Measurements from ENCODE around the gene ERC2.

GRCh38 chr3:55719508-55719907, 748.8 kb downstream of the ERC2 start:
- no peak for TF ChIP-seq POLR2A (IDR thresholded peaks at IDR 0.05; ENCODE audit: low read length)
- TF ChIP-seq JUN (IDR thresholded peaks at IDR 0.05): no peak
